EH (cell line): Measurements from ENCODE around the gene DUT.

Source experiments
- DNase-seq: peaks from one replicate; pipeline ENCODE4 v3.0.0-alpha.2; 2015; ENCODE audit warnings: low read depth

DUT gene

DNA sequence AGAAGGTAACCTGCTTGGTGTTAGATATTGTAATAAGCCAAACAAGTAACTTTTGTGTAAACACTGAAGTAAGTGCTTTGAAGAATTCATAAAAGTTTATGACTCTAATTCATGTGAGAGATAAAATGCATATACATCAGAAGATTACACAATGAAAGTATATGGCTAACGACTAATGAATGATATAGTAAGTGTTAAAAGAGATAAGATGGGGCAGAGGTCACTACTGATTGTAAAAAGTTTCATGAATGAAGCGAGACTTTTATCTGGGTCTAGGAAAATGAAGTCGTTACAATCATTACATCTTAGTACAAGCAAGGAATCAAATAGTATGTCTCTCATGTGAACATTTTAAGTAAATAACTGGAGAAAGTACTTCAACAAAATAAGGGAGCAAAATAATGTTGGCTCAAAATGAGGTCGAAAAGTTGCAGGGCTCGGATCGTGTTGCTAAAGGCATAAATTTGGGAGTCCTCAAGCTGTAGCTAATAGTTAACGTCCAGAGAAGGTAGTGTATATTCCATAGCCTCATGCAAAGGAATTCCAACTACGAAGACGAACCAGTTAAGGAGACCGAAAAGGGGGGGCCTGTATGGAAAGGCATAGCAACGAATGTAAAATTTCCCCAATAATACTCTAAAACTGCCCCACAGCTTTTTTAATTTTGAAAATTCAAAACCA, 984 bp upstream of the DUT start:
- peak; percentile 42 for DNase-seq

DNA sequence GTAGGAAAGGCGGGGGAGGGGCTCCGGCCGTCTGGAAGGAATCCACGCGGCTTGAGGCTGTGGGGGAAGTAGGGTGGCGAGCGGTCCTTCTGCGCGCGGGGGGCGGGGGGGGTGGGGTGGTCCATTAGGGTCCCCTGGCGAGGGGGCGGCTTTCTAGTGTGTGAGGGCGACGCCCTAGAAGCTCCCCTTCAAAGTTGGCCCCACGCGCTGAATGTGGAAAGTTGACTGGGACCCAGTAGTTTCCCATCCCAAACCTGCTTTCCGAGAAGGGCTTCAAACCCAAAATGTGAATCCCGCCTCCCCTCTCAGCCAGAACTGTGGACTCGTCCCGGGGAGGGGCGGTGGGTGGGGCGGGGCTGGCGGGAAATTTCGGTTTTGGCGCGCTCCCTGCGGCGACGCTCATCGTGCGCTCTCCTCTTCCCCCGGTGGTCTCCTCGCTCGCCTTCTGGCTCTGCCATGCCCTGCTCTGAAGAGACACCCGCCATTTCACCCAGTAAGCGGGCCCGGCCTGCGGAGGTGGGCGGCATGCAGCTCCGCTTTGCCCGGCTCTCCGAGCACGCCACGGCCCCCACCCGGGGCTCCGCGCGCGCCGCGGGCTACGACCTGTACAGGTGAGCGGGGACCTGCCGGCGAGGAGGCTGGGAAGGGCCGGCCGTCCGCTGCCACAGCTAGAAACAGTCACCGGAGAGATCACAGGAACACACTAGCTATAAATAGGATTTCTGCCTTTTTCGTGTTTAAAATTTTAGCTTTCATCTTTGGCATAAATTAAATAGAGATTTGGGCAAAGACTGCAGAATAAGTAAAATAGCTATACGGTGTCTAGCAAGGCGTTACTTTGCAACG, 790 bp downstream of the DUT start:
- no peak for DNase-seq

DNA sequence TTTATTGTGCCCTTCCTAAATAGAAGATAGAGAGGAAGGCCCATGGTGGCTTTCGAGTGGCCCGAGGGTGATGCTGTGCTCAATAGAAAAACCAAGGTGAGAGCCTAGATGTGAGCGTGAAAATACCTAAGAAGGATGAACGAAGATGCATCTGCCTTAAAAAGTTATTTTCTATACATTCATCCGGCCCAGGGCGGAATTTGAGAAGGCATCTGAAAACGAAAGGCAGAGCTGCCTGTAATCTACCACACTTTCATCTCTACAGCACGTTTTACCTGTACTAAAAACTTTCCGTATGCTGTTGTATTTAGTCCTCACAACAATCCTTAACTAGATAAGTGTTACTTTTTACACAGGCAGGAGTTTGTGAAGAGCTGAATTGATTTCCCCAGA, 1.4 kb downstream of the DUT start:
- no peak for DNase-seq

DNA sequence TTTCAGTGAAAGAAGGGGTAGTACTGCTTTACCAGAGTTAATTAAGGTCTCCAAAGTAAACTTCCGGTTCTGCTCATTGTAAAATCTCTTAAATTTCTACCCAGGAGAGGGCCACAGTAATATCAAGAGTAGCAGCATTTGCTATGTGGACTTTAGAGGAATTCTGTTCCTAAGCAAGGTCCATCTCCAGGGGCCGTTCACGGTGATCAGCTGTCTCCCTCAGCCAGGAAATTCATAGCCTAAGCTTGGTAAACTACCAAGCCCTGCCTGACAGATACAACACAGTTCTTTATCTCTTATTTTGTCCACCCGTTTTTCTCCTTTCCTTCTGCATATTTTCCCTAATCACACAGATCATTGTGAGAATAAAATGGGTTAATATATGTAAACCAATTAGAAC, 2.3 kb downstream of the DUT start:
- no peak for DNase-seq

DNA sequence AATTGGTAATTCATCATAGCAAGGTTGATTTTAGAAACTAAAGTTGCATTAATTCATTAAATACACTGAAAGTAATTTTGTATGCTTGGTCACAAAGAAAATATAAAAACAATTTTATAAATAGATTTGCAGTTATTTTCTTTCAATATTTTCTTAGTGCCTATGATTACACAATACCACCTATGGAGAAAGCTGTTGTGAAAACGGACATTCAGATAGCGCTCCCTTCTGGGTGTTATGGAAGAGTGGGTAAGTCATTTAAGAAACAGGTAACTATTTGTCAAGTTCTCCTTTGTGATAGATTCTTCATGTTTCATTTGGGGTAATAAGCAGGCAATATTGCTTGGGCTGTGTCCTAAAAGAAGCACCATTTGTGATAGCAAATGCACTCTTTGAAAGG, 3.0 kb downstream of the DUT start:
- DNase-seq = no peak

DNA sequence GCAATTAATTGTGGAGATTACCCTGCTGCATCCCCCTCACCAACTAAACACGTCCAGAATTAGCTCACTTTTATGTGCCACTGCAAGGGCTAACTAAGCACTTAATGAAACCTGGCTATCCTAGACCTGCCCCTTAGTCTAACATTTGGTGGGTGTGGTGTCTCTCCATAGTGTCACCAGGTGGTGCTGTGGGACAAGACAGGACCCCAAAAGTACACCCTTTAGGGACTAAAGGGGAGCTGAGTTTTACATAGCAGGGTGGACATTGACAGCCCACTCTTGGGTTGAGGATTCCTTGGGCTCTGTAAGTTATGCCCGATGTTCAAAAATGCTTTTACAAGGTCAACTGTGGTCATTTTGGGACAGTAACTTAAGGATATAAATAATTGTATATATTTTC, 5.7 kb downstream of the DUT start:
- peak; percentile 43 for DNase-seq

DNA sequence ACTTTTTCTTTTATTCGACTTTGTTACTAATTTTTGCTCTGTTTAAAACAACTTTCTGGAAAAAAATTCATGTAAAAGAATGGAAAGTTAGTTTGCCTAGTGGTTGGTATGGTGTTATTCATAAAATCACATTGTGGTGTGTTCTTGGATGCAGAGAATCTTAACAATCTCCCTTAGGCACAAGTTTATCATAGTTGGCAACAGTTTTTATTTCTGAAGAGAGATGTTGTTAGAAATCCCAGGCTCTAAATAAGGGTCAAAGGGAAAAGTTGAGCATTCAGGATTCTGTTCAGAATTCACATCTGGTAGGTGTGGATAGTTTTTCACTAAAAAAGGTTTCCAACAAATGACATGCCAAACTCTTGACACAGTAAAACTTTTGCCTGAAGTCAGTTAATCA, 6.4 kb downstream of the DUT start:
- peak; percentile 69 for DNase-seq

DNA sequence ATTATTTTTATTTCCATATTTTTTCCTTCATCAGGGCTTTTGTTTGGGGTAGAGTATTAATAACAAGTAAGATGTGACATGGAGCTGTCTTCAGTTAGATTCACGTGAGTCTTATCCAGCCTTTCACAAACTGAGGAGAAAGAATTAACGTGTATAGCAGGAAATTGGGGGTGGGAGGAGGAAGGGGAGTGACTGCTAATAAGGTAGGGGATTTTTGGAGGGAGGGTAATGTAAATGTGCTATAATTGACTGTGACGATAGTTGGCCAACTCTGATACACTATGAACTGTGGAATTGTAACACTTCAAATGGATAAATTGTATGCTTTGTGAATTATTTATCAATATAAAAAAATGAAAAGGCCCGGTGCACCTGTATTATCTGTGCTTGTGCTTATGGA, 8.9 kb downstream of the DUT start:
- DNase-seq = no peak

DNA sequence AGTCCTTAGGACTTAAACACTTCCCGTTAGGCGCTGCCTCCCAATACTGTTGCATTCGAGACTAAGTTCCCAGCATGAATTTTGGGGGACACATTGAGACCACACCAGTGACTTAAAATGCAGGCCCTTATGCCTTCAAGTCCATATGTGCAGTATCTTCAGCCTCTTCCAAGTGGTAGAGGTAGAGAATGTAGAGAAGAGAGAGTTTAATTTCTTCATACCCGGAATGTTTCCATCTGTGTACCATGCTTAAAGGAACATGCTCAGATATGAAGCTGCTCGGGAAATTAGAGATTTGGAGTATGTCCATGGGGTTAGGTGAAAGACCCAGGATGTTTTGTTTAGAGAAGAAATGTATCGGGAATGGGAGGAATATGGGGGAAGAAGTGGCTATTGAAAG, 12.6 kb downstream of the DUT start:
- no peak for DNase-seq

DNA sequence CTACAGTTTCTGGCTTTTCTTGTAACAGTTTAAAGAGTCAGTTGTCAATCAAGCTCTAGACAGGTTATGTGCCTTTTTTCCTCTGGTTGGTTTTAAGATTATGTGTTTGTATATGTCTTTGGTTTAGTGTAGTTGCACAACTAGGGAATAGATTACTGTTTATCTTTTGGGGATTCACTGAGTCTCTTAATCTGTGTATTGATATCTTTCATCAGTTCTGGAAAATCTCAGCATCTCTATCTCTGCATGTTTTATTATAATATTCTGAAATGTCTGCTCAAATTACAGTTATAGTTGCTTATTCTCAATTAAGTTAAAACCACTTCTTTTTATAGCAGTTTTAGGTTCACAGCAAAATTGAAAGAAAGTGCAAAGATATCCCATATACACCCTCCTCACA, 14.3 kb downstream of the DUT start:
- no peak for DNase-seq

DNA sequence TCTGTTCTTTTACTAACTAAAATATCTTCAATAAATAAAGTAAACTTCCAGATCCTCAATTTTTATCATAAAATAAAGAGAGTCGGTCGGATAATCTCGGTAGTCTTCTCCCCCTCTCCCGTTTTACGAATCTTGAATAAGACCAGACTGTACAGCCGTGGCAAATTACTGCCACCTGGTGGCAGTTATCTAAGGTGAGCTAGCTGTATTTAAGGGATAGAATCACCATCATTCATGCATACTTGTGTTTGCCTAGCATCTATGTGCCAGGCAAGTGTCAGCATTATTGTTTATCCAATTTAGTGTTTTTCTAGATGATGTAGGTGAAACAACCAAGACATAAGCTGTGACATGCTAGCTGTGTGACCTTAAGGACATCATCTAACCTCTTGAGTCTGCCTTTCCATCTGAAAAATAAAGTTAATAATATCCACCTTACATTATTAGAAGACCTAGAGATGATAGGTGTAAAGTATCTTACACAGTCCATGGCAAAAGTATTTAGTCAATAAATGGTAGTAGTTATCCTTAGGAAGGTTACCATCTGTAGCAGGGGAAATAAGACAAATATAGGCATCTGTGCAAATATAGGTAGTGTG, 21.3 kb downstream of the DUT start:
- DNase-seq = peak; percentile 67

DNA sequence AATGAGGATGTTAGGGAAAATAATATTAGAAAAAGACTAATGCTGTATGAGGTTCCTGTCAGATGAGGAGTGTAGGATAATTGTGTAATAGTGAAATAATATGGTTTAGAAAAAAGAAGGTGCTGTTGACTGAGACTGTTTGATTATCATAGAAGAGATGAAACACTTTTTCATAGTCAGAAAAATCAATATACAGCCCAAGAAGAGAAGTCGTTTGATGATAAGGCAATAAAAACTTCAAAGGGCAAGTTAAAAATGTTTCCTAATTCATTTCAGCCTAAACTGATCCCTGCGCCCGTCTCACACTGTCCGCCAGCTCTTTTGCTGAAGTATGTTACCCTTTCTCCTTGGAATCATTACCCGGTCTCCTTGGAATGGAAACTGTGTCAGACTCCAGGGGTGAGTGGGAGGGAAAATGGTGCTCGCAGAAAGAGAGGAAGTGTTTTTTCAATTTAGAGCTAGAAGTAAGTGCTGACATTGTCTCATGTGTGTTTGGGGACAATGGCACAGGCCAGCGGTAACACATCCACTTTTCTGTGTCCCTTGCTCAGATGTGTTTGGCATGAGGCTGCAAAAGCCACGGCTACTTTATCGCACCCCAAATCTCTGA, 23.6 kb downstream of the DUT start:
- peak; percentile 40 for DNase-seq

DNA sequence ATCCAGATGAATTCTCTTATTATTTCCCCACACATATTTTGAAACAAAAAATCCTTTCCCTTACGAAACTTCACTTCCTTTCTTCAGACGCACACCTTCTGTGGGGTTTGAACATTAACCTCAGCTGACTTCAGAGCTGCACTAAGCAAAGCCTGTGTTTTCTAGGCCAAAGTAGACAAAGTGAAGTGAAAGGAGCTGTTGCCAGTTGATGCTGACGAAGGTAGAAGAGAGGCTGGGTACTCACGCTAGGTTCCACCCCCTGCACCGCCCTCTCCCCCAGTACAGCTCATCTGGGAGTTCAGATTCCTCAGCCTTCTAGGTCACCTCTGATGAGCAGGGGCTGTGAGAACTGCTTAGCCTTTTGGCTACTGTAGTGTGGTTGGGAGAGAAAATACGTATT, 24.1 kb downstream of the DUT start:
- peak; percentile 68 for DNase-seq

DNA sequence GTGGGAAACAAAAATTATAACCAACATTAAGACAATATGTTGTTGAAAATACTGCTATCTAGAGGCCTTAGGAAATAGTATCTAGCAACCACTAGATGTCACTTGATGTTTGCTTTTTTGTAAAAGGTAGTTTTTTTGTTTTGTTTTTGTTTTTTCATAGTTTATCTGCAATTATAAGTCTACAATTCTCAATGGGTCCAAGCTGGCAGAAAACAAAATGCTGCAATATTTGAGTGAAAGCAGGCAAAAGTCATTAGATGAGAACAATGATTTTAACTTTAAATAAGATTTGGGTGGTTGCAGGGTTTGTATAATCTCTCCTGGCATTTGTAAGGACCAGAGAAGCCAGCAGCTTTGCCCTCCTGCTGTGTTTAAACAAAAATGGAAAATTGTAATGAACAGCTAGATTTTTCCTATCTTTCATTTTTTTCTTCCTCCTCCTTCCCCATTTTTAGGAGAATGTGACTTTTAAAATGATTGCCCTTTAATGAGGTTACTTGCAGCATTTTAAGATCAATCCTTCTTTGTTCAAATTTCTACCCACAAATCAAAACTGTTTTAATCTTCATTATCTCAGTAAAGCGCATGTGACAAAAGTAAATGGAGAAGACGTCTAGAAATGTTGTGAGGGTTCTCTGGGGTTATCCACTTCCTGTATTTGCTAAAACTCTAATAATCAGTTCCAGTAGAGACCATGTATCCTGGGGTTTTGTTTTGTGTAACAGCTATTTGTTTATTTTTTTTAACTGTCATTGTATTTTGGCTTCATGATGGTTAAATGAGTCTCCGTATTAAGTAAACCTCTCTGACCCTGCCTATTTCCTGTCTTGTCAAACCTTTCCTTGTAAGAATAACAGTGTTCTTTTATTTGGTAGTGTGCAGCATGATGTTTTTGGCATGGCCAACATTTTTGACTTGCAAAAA, 27.3 kb downstream of the DUT start:
- peak; percentile 63 for DNase-seq

DNA sequence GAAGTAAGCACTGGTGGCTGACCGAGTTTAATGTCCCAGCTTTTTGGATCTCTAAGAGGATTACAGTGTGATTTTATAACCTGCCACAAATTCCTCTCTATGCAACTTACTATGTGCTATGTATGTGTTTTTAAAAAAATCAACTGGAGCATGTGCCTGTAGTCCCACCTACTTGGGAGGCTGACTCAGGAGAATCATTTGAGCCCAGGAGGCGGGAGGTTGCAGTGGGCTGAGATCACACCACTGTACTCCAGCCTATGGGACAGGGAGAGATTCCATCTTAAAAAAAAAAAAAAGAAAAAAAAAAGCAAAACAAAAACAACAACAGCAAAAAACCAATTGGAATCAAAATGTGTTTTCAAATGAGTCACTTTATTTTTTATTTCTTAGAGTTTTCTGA, 29.6 kb downstream of the DUT start:
- peak; percentile 51 for DNase-seq

DNA sequence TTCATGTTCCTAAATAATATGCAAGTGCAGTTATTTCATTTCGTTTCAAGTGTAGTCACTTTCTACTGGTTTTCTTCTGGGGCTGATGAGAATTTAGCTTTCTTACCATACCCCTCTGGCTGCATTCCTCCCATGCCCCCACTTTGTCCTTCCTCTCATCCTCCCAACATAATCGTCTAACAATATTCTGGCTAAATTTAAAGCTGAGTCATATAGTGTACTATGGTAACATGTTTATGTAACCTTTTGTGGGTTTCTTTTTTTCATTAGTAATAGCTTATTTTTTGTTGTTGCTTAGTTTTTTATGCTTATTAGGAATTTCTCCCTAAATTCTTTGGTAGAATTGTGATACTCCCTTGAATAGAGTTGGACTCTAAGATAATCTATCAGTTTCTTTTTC, 30.5 kb downstream of the DUT start:
- DNase-seq = peak; percentile 68

DNA sequence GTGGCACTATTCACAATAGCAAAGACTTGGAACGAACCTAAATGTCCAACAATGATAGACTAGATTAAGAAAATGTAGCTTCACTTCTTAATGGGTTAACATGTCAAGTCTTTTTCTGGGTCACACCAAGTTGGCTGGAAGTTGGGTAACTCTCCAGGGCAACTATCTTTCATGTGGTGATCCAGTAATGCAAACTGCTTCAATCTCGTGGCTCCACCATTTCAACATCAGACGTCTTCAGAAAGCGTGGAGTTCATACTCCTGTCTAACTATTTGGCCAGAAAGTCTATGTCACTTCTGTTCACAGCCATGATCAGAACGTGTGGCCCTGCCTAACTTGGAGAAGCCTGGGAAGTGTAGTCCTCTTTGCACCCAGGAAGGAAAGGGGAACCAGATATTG, 32.2 kb downstream of the DUT start:
- DNase-seq = no peak

DNA sequence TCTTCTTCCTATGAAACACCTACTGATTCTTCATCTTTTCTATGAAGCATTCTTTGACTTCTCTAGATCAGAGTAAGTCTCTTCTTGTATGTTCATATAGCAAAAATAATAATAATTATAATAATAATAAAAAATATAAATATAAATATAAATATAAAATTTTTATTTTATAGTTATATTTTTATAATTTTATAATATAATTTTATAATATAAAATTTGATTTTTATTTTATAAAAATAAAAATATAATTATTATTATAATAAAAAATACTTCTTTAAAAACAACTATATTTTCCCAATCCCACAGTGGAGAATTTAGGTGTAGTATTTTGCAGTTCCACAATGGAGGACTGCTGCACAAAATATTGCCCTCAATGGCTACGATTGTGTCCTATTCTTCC, 34.3 kb downstream of the DUT start:
- no peak for DNase-seq

DNA sequence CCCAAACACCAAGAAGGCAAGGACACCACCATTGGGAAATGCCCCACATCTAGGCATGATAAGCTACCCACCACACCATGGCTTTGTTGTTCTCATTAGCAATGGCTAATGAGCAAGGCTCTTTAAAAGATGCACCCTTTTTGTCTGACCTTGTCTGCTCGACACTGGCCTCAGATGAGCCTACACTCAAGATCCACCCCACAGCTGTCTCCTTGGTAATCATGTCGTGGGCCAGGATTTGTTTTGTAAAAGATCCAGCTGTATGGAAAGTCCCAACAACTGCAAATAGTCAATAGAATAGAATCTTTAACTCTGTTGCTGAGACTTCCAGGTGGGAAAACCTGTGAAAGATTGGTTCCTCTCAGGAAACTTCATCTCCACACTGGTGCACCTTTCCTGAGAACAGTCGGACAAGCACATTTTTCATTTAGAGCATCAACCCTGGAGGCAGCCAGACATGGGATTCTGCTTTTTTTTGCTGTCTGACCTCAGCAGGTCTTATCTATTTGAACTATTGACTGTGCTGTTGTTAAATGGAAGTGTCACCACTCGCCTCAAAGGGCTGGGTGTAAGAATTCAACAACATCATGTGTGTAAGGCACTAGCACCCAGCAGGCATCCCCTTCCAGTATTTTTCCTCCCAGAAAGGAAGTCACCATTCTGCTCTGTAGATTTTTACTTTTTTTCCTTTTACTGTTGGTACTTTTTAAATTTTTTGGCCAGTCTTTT, 35.5 kb downstream of the DUT start:
- DNase-seq = no peak

DNA sequence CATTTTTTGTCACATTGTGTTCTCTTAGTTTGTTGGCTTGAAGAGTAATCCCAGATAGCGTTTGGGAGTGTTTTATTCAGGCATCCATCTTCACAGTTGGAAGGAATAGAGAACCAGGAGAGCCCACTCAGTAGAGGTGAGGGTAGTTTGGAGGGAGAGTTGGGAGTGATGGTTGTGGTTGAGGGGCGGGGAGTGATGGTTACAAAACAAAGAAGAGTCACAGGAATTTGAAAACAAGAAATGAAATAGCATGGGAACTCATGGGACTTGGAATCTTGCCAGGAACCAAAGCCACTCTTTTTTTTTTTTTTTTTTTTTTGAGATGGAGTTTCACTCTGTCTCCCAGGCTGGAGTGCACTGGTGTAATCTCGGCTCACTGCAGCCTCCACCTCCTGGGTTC, 36.3 kb downstream of the DUT start:
- peak; percentile 32 for DNase-seq

DNA sequence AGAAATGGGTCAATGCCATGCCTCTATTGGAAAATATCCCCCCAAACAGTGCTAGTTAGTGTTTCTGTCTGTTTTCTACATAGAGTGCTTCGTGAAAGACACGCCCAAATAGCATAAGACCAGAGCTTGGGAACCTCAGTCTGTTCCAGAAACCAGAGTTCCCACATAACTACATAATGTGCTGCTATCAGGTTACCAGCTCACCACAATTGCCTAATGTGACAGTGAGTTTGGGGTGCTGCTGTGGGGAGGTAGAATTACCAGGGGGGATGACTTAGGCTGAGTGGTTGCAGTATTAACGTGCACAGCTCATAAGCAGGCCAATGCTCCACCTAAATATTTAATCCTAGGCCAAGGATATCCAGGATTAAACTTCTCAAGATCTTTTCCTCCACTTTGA, 39.2 kb downstream of the DUT start:
- DNase-seq = peak; percentile 80
